ENCODE results near the gene PTH. TPM values are rescaled to one million over a fixed set of nuclear protein-coding genes. Genes with fewer than 3 reads are reported as not detected.

Gene PTH
- total RNA-seq (2021) = not detected in 3 replicates
- not detected for Bru-seq, nascent RNA
- long read RNA-seq, experiment 1 = 0 reads
- long read RNA-seq, experiment 2 = 0 reads
- long read RNA-seq, experiment 3 = 0 reads

GRCh38 chr11:13495929-13496328 is at the start of gene PTH:
PTH (minus strand) TSS chr11:13495997; CDS start chr11:13492855, 3,142 bp downstream.
- no peak for TF ChIP-seq PRDM15 (CRISPR knock-in tag; IDR thresholded peaks at IDR 0.05)
- no peak for TF ChIP-seq CTCF (IDR thresholded peaks at IDR 0.05)
- TF ChIP-seq RORB (CRISPR knock-in tag; IDR thresholded peaks at IDR 0.05) = no peak
- TF ChIP-seq ESRRA (CRISPR knock-in tag; IDR thresholded peaks at IDR 0.05; ENCODE audit: borderline replicate concordance) = no peak
- no peak for TF ChIP-seq ZNF416 (CRISPR knock-in tag; IDR thresholded peaks at IDR 0.05)
- TF ChIP-seq ZNF396 (CRISPR knock-in tag; IDR thresholded peaks at IDR 0.05; ENCODE audit: borderline replicate concordance) = no peak
- no peak for TF ChIP-seq AFF4 (CRISPR knock-in tag; IDR thresholded peaks at IDR 0.05; ENCODE audit: borderline replicate concordance)
- TF ChIP-seq ATF1 (CRISPR knock-in tag; IDR thresholded peaks at IDR 0.05) = no peak
- no peak for TF ChIP-seq JUN (CRISPR knock-in tag; IDR thresholded peaks at IDR 0.05)
- TF ChIP-seq ETV6 (CRISPR knock-in tag; IDR thresholded peaks at IDR 0.05) = no peak
- no peak within 1 kb of the TSS for H3K4me3 Mint-ChIP-seq
- ChIA-PET CTCF (interaction anchor here (1.6 kb wide), 1 partner anchor 9 kb away, joined by 7 read pairs; no protein-coding TSS in a partner anchor), POLR2A (no interaction called here)
- H3K27me3 Mint-ChIP-seq (ENCODE audit: low read depth) = peaks cover 2% of the 10 kb centered on the region; the same call in 1 of the 2 replicates
- H3K27ac Mint-ChIP-seq = no peak within 1 kb of the TSS
- H3K4me1 Mint-ChIP-seq = no peaks in the 10 kb centered on the region
- ATAC-seq = no peak
- peaks cover 5% of the 10 kb centered on the region; the same call in 1 of the 2 replicates for H3K9me3 Mint-ChIP-seq
- no peak for DNase-seq (ENCODE audit: low spot score)
- no peaks in the 10 kb centered on the region for H3K36me3 Mint-ChIP-seq

GRCh38 chr11:13538044-13538443 is 42.2 kb upstream of the PTH start:
- H3K4me1 Mint-ChIP-seq = no peaks in the 10 kb centered on the region
- no peak overlapping the region for H3K27ac Mint-ChIP-seq
- ChIA-PET POLR2A (no interaction called here), CTCF (no interaction called here)
- no peak overlapping the region for H3K4me3 Mint-ChIP-seq
- peaks cover 67% of the 10 kb centered on the region for H3K9me3 Mint-ChIP-seq
- ATAC-seq (no peak), DNase-seq (ENCODE audit: low spot score) (no peak)
- H3K27me3 Mint-ChIP-seq (ENCODE audit: low read depth) = peaks cover 6% of the 10 kb centered on the region; the same call in 1 of the 2 replicates
- H3K36me3 Mint-ChIP-seq = peaks cover 39% of the 10 kb centered on the region
- TF ChIP-seq ZNF121 (CRISPR knock-in tag; IDR thresholded peaks at IDR 0.05) (no peak), ERG (CRISPR knock-in tag; IDR thresholded peaks at IDR 0.05) (no peak), EMX1 (CRISPR knock-in tag; IDR thresholded peaks at IDR 0.05) (no peak), MYBL2 (CRISPR knock-in tag; IDR thresholded peaks at IDR 0.05) (no peak), AR (CRISPR knock-in tag; IDR thresholded peaks at IDR 0.05) (no peak), SP1 (CRISPR knock-in tag; conservative IDR thresholded peaks at IDR 0.05) (no peak), TEAD1 (CRISPR knock-in tag; IDR thresholded peaks at IDR 0.05) (no peak), ZNF532 (CRISPR knock-in tag; IDR thresholded peaks at IDR 0.05; ENCODE audit: borderline replicate concordance) (no peak)
